ENCODE results near the gene EPB41L4B. TPM values are rescaled to one million over a fixed set of nuclear protein-coding genes. Genes with fewer than 3 reads are reported as not detected.

Gene EPB41L4B
- total RNA-seq, 1 experiment from 2014 or later, result 8.1 TPM

DNA sequence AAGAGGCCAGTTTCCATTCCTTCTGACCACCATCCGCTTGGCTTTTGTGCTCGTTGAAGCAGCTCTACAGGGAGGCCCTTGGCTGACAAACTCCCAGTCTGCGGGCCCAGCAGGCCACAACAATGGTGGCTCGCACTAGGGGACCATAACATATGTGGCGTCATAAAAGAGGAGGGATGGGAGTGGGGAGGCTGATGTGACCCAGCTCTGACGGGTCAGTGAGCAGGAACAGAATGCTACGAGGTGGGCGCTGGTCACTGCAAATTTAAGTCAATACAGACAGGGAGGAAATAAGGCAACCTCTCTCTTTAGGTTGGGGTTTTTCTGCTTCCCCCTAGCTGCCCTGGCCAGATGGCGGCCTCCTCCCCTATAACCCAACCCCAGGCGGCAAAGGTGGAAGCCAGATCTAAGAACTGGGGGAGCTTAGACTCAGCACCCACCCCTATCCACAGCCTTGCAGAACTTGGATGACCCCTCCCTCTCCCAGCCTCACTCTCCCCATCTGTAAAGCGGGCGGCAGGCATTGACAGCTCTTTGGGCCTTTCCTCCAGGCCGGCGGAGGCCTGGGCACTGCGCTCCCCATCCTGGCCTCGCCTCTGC, 154.6 kb downstream of the EPB41L4B start:
- H3K4me1 ChIP-seq (ENCODE audit: control insufficient read depth in 1 of 2, insufficient read depth in 2 of 2, low read length in 2 of 2), result no peaks in the 10 kb centered on the region
- no peak overlapping the region for H3K27ac ChIP-seq (ENCODE audit: low read depth, low read length)
- H3K4me3 ChIP-seq (replicated peaks in 1 of 2; ENCODE audit: low read depth in 1 of 2, low read length in 2 of 2), result no peak overlapping the region
- H3K27me3 ChIP-seq (ENCODE audit: insufficient read depth, low read length), result 0 out of 2 replicates have a peak, but pooled peaks cover 3% of the 10 kb centered on the region
- no peaks in the 10 kb centered on the region for H3K79me2 ChIP-seq (ENCODE audit: insufficient read depth, low read length)
- intact Hi-C loops (cut with micrococcal nuclease), result no loop called here
- CTCF ChIA-PET, result no interaction called here
- no TSS peak for BruUV-seq (replicated peaks)
- TF ChIP-seq MAX (IDR thresholded peaks at IDR 0.05) (no peak), EZH2phosphoT487 (IDR thresholded peaks at IDR 0.05; ENCODE audit: borderline replicate concordance) (no peak), FOSL1 (IDR thresholded peaks at IDR 0.05; ENCODE audit: low read depth) (no peak), YY1 (IDR thresholded peaks at IDR 0.05; ENCODE audit: extremely low read depth, insufficient replicate concordance, low read depth, low read length) (no peak), SP1 (IDR thresholded peaks at IDR 0.05; ENCODE audit: low read depth) (no peak), TCF7L2 (IDR thresholded peaks at IDR 0.05; ENCODE audit: borderline replicate concordance, extremely low read depth, insufficient read depth, insufficient read length) (no peak), CEBPB (IDR thresholded peaks at IDR 0.05; ENCODE audit: low read depth) (no peak), POLR2AphosphoS5 (IDR thresholded peaks at IDR 0.05; ENCODE audit: low read depth, low read length) (no peak), CBX3 (IDR thresholded peaks at IDR 0.05; ENCODE audit: low read depth) (no peak), ZBTB33 (IDR thresholded peaks at IDR 0.05; ENCODE audit: extremely low read depth, insufficient replicate concordance, low read length) (no peak), SRF (IDR thresholded peaks at IDR 0.05; ENCODE audit: low read depth) (no peak), JUND (IDR thresholded peaks at IDR 0.05) (no peak), ZNF274 (IDR thresholded peaks at IDR 0.05; ENCODE audit: low read depth, low read length) (no peak), EGR1 (IDR thresholded peaks at IDR 0.05; ENCODE audit: low read depth) (no peak), EZH2 (IDR thresholded peaks at IDR 0.05) (no peak), RAD21 (IDR thresholded peaks at IDR 0.05; ENCODE audit: low read depth) (no peak)
- TF ChIP-seq, protein P1, sequence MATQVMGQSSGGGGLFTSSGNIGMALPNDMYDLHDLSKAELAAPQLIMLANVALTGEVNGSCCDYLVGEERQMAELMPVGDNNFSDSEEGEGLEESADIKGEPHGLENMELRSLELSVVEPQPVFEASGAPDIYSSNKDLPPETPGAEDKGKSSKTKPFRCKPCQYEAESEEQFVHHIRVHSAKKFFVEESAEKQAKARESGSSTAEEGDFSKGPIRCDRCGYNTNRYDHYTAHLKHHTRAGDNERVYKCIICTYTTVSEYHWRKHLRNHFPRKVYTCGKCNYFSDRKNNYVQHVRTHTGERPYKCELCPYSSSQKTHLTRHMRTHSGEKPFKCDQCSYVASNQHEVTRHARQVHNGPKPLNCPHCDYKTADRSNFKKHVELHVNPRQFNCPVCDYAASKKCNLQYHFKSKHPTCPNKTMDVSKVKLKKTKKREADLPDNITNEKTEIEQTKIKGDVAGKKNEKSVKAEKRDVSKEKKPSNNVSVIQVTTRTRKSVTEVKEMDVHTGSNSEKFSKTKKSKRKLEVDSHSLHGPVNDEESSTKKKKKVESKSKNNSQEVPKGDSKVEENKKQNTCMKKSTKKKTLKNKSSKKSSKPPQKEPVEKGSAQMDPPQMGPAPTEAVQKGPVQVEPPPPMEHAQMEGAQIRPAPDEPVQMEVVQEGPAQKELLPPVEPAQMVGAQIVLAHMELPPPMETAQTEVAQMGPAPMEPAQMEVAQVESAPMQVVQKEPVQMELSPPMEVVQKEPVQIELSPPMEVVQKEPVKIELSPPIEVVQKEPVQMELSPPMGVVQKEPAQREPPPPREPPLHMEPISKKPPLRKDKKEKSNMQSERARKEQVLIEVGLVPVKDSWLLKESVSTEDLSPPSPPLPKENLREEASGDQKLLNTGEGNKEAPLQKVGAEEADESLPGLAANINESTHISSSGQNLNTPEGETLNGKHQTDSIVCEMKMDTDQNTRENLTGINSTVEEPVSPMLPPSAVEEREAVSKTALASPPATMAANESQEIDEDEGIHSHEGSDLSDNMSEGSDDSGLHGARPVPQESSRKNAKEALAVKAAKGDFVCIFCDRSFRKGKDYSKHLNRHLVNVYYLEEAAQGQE (IDR thresholded peaks at IDR 0.05; ENCODE audit: low read depth), result no peak
- TF ChIP-seq, protein P2, sequence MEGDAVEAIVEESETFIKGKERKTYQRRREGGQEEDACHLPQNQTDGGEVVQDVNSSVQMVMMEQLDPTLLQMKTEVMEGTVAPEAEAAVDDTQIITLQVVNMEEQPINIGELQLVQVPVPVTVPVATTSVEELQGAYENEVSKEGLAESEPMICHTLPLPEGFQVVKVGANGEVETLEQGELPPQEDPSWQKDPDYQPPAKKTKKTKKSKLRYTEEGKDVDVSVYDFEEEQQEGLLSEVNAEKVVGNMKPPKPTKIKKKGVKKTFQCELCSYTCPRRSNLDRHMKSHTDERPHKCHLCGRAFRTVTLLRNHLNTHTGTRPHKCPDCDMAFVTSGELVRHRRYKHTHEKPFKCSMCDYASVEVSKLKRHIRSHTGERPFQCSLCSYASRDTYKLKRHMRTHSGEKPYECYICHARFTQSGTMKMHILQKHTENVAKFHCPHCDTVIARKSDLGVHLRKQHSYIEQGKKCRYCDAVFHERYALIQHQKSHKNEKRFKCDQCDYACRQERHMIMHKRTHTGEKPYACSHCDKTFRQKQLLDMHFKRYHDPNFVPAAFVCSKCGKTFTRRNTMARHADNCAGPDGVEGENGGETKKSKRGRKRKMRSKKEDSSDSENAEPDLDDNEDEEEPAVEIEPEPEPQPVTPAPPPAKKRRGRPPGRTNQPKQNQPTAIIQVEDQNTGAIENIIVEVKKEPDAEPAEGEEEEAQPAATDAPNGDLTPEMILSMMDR (IDR thresholded peaks at IDR 0.05 in 2 of 3, conservative IDR thresholded peaks at IDR 0.05 in 1 of 3; ENCODE audit: borderline replicate concordance in 1 of 3, insufficient read depth in 1 of 3, low read depth in 2 of 3, low read length in 2 of 3), result no peak
- TF ChIP-seq, protein P3, sequence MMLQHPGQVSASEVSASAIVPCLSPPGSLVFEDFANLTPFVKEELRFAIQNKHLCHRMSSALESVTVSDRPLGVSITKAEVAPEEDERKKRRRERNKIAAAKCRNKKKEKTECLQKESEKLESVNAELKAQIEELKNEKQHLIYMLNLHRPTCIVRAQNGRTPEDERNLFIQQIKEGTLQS (IDR thresholded peaks at IDR 0.05), result no peak
- DNase-seq (ENCODE audit: low read depth, low spot score) (no peak), ATAC-seq (no peak)
- H3K9ac ChIP-seq (ENCODE audit: low read length), result no peak overlapping the region
- RAD21 ChIA-PET (ENCODE audit: low non-redundant PET in 1 of 2, low total read pairs in 2 of 2, uncharacterized antibody in 2 of 2, unreplicated experiment in 2 of 2), result no interaction called here
- H3K36me3 ChIP-seq (ENCODE audit: control insufficient read depth in 1 of 2, insufficient read depth in 2 of 2, low read length in 2 of 2), result no peaks in the 10 kb centered on the region
- peaks cover 0 to 4% of the 10 kb centered on the region in 2 experiments; a peak in 1 of 4 replicates for H3K9me3 ChIP-seq (ENCODE audit: control insufficient read depth in 1 of 2, insufficient read depth in 1 of 2, low read depth in 1 of 2, low read length in 2 of 2)
- H3K9me2 ChIP-seq (ENCODE audit: insufficient read depth), result no peaks in the 10 kb centered on the region
- no peak overlapping the region for H3K4me2 ChIP-seq (ENCODE audit: low read length)
- POLR2A ChIA-PET, result no interaction called here
- no peak overlapping the region for H2AFZ ChIP-seq (ENCODE audit: low read depth, low read length, poor library complexity, severe bottlenecking)
- no peaks in the 10 kb centered on the region for H4K20me1 ChIP-seq (ENCODE audit: insufficient read depth)
